Keratinocyte (primary cell): Measurements from ENCODE around the gene ZRSR2. TPM values are rescaled to one million over a fixed set of nuclear protein-coding genes. Genes with fewer than 3 reads are reported as not detected.
"Not testable (repeated sequence)": the region's sequence is repeated elsewhere in the genome, so short reads cannot be mapped to it uniquely, and the experiment has no call there.

Experiments
- DNase-seq: peaks from one replicate; pipeline ENCODE4 v3.0.0-alpha.2; 2011; ENCODE audit warnings: low read depth, missing footprints, low spot score
- FAIRE-seq: peaks from 2 replicates; lab custom pipeline; 2011; peaks lifted over from hg19 to GRCh38; lab: Jason Lieb, UNC
- H2AFZ ChIP-seq: 2 replicates; pipeline ENCODE4 v1.6.0; 2012; ENCODE audit warnings: low read length, control low read depth, inconsistent platforms; ENCODE audit not compliant: control insufficient read depth
- H3K27ac ChIP-seq: 2 replicates; pipeline ENCODE4 v1.5.1; 2011; ENCODE audit warnings: low read length; ENCODE audit not compliant: control insufficient read depth, insufficient read depth
- H3K27me3 ChIP-seq: 3 replicates; pipeline ENCODE4 v1.6.0; 2011; ENCODE audit warnings: low read length; ENCODE audit not compliant: control insufficient read depth, insufficient read depth; ENCODE audit errors: extremely low read depth
- H3K36me3 ChIP-seq, 2 experiments: 2 replicates in 1 of 2; 3 replicates in 1 of 2; pipeline ENCODE4 v1.5.1; 2011; ENCODE audit warnings: low read length in 2 of 2, mild to moderate bottlenecking in 1 of 2; ENCODE audit not compliant: control insufficient read depth in 2 of 2, insufficient read depth in 2 of 2; ENCODE audit errors: extremely low read depth in 1 of 2
- H3K4me1 ChIP-seq: 3 replicates; pipeline ENCODE4 v1.5.1; 2011; ENCODE audit warnings: low read length; ENCODE audit not compliant: control insufficient read depth, insufficient read depth; ENCODE audit errors: extremely low read depth
- H3K4me2 ChIP-seq: 3 replicates; pipeline ENCODE4 v1.6.0; 2011; ENCODE audit warnings: low read depth, low read length; ENCODE audit not compliant: control insufficient read depth, insufficient read depth; ENCODE audit errors: extremely low read depth
- H3K4me3 ChIP-seq, 3 experiments: fragments of 200-600 bp in 1 of 3; sonication (generic) in 1 of 3; 2 replicates in 2 of 3; 3 replicates in 1 of 3; pipeline ENCODE4 v1.5.1; 2011 to 2016; ENCODE audit warnings: low read length in 3 of 3, mild to moderate bottlenecking in 3 of 3, control low read depth in 2 of 3, inconsistent platforms in 1 of 3, low read depth in 1 of 3, mixed read lengths in 1 of 3, mixed run types in 1 of 3, moderate library complexity in 1 of 3; ENCODE audit not compliant: control insufficient read depth in 2 of 3, insufficient read depth in 2 of 3; ENCODE audit errors: extremely low read depth in 1 of 3
- H3K79me2 ChIP-seq: 2 replicates; pipeline ENCODE4 v1.6.0; 2012; ENCODE audit warnings: low read length; ENCODE audit not compliant: control insufficient read depth, insufficient read depth
- H3K9ac ChIP-seq: 3 replicates; pipeline ENCODE4 v1.6.0; 2011; ENCODE audit warnings: low read length; ENCODE audit not compliant: control insufficient read depth, insufficient read depth; ENCODE audit errors: extremely low read depth
- H3K9me1 ChIP-seq: 3 replicates; pipeline ENCODE4 v1.6.0; 2011; ENCODE audit warnings: low read length; ENCODE audit not compliant: control insufficient read depth, insufficient read depth; ENCODE audit errors: extremely low read depth
- H3K9me3 ChIP-seq: 2 replicates; pipeline ENCODE4 v1.5.1; 2012; ENCODE audit warnings: low read depth, low read length; ENCODE audit not compliant: control insufficient read depth
- H4K20me1 ChIP-seq: 3 replicates; pipeline ENCODE4 v1.6.0; 2011; ENCODE audit warnings: low read length; ENCODE audit not compliant: control insufficient read depth, insufficient read depth; ENCODE audit errors: extremely low read depth
- CTCF ChIP-seq, 3 experiments: IDR thresholded peaks in 1 of 3; conservative IDR thresholded peaks in 1 of 3; optimal IDR thresholded peaks in 1 of 3; 2 replicates in 2 of 3; 3 replicates in 1 of 3; pipeline versions ENCODE3 to v1.5.1; 2011; ENCODE audit warnings: low read length in 3 of 3, mild to moderate bottlenecking in 3 of 3, moderate library complexity in 2 of 3, control low read depth in 1 of 3, inconsistent platforms in 1 of 3; ENCODE audit not compliant: insufficient read depth in 2 of 3; ENCODE audit errors: extremely low read depth in 1 of 3
- EZH2 ChIP-seq: IDR thresholded peaks from one replicate; pipeline ENCODE4 v1.6.1; 2012; ENCODE audit warnings: inconsistent platforms, mild to moderate bottlenecking, low read length, moderate library complexity
- dilution Hi-C: fragments of 300-500 bp; cut with MboI; formaldehyde crosslinking; loops from one replicate; pipeline ENCODE4 v1.7.0; 2020; ENCODE audit warnings: low sequenced_read_pairs; ENCODE audit not compliant: extremely low pct_ligation_motif_present
- polyA plus RNA-seq, 5 experiments: library from polyadenylated mRNA; depleted of rRNA in 3 of 5; stranded (reverse) in 3 of 5; stranded (forward) in 1 of 5; unstranded in 1 of 5; fragments of >200 nt; gene quantifications; 1 replicate in 1 of 5; 2 replicates in 3 of 5; 3 replicates in 1 of 5; pipeline versions ENCODE4 v1.2.1 to v1.2.3, GENCODE V29; 2011 to 2012; ENCODE audit warnings: missing spikeins in 2 of 5, low read depth in 1 of 5, low replicate concordance in 1 of 5

The ZRSR2 gene
- polyA plus RNA-seq, 1 donor (not counting 4 experiments of a cell fraction or from before 2014, with no cell fraction given): 13.7 TPM

- TF ChIP-seq EZH2: no peak
- TF ChIP-seq CTCF (optimal IDR thresholded peaks at IDR 0.05 in 1 of 3, IDR thresholded peaks at IDR 0.05 in 1 of 3, conservative IDR thresholded peaks at IDR 0.05 in 1 of 3; ENCODE audit: extremely low read depth in 1 of 3, insufficient read depth in 2 of 3, low read length in 3 of 3): no peak
- H3K9me3 ChIP-seq: no peaks in the 10 kb centered on the region
- DNase-seq (no peak), FAIRE-seq (no peak)
- H3K79me2 ChIP-seq: no peaks in the 10 kb centered on the region
- H3K4me3 ChIP-seq: no peak overlapping the region
- H3K4me1 ChIP-seq: no peaks in the 10 kb centered on the region
- H3K27ac ChIP-seq: no peak overlapping the region
- dilution Hi-C loops: no loop called here
- H3K9ac ChIP-seq: no peak overlapping the region
- H3K4me2 ChIP-seq: no peak overlapping the region
- no peak overlapping the region for H2AFZ ChIP-seq
- H3K9me1 ChIP-seq: no peaks in the 10 kb centered on the region
- no peaks in the 10 kb centered on the region for H3K27me3 ChIP-seq
- peaks cover 2% of the 10 kb centered on the region in 2 experiments for H3K36me3 ChIP-seq
- no peaks in the 10 kb centered on the region for H4K20me1 ChIP-seq
Observed at GRCh38 chrX:15829217-15829616, 38.9 kb downstream of the ZRSR2 start.

- H3K9ac ChIP-seq, DNase-seq, H3K27ac ChIP-seq, H3K27me3 ChIP-seq, H3K36me3 ChIP-seq, H3K9me1 ChIP-seq, H4K20me1 ChIP-seq, H3K4me3 ChIP-seq, H3K9me3 ChIP-seq, H2AFZ ChIP-seq, H3K4me1 ChIP-seq, dilution Hi-C loops, H3K79me2 ChIP-seq, H3K4me2 ChIP-seq: not testable (repeated sequence)
- FAIRE-seq: peak; percentile 66
Observed at GRCh38 chrX:15831347-15831746, 41.1 kb downstream of the ZRSR2 start.

- no peaks in the 10 kb centered on the region for H3K9me1 ChIP-seq
- no peaks in the 10 kb centered on the region for H3K9me3 ChIP-seq
- DNase-seq (no peak), FAIRE-seq (no peak)
- H3K36me3 ChIP-seq: no peaks in the 10 kb centered on the region
- H3K4me3 ChIP-seq: no peak overlapping the region
- H3K79me2 ChIP-seq: no peaks in the 10 kb centered on the region
- H3K4me1 ChIP-seq: no peaks in the 10 kb centered on the region
- no peak overlapping the region for H2AFZ ChIP-seq
- dilution Hi-C loops: no loop called here
- H3K9ac ChIP-seq: no peak overlapping the region
- no peak overlapping the region for H3K4me2 ChIP-seq
- TF ChIP-seq EZH2: no peak
- no peak for TF ChIP-seq CTCF (optimal IDR thresholded peaks at IDR 0.05 in 1 of 3, IDR thresholded peaks at IDR 0.05 in 1 of 3, conservative IDR thresholded peaks at IDR 0.05 in 1 of 3; ENCODE audit: extremely low read depth in 1 of 3, insufficient read depth in 2 of 3, low read length in 3 of 3)
- H4K20me1 ChIP-seq: no peaks in the 10 kb centered on the region
- H3K27me3 ChIP-seq: no peaks in the 10 kb centered on the region
- no peak overlapping the region for H3K27ac ChIP-seq
Observed at GRCh38 chrX:15834053-15834452, 43.8 kb downstream of the ZRSR2 start.
